ENCODE results near the gene CBFA2T2. TPM values are rescaled to one million over a fixed set of nuclear protein-coding genes. Genes with fewer than 3 reads are reported as not detected.

CBFA2T2 gene
- total RNA-seq, 2 donors from 2014 or later, result 9.8 to 10.4 TPM

DNA sequence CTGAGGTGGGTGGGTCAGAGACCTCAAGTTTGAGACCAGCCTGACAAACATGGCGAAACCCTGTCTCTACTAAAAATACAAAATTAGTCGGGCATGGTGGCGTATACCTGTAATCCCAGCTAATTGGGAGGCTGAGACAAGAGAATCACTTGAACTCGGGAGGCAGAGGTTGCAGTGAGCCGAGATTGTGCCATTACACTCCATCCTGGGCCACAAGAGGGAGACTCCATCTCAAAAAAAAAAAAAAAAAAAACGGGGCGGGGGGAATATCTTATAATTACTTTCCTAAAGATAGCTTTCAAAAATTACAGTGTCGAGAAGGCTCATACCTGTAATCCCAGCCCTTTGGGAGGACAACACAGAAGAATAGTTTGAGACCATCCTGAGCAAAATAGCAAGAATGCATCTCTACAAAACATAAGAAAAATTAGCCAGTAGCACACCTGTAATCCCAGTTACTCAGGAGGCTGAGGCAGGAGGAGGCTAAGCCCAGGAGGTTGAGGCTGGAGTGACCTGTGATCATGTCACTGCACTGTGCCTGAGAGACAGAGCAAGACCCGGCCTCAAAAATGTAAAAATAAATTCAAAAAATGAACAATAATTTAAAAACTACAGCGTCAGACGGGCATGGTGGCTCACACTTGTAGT, 25.8 kb downstream of the CBFA2T2 start:
- no peak for DNase-seq (ENCODE audit: low spot score)
- Histone ChIP-seq H3K27ac (no peak overlapping the region), H3K4me3 (no peak overlapping the region), H3K9me3 (no peaks in the 10 kb centered on the region), H3K36me3 (no peaks in the 10 kb centered on the region), H3K27me3 (no peaks in the 10 kb centered on the region), H3K4me1 (peaks cover 0 to 15% of the 10 kb centered on the region in 2 donors)
- TF ChIP-seq, protein P1, sequence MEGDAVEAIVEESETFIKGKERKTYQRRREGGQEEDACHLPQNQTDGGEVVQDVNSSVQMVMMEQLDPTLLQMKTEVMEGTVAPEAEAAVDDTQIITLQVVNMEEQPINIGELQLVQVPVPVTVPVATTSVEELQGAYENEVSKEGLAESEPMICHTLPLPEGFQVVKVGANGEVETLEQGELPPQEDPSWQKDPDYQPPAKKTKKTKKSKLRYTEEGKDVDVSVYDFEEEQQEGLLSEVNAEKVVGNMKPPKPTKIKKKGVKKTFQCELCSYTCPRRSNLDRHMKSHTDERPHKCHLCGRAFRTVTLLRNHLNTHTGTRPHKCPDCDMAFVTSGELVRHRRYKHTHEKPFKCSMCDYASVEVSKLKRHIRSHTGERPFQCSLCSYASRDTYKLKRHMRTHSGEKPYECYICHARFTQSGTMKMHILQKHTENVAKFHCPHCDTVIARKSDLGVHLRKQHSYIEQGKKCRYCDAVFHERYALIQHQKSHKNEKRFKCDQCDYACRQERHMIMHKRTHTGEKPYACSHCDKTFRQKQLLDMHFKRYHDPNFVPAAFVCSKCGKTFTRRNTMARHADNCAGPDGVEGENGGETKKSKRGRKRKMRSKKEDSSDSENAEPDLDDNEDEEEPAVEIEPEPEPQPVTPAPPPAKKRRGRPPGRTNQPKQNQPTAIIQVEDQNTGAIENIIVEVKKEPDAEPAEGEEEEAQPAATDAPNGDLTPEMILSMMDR (IDR thresholded peaks at IDR 0.05), result no peak

DNA sequence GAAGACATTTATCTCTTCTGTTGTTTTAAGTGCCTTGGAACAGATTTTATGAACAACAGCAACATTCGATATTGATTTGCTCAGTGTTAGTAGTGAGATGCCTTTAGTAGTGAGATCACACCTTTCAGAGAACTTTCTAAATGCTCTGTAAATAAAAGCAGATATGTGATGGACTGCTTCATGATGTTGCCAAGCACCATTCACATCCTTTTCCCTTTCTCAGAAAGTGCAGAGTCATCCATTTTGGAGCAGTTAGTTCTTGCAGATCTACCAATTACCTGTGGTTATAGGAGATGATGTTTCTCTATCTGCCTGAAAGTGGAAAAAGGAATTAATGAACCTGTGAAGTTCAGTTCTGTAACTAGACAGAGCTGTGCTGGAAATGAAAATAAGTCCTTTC, 27.0 kb downstream of the CBFA2T2 start:
- H3K27me3 ChIP-seq, result no peaks in the 10 kb centered on the region
- no peak for DNase-seq (ENCODE audit: low spot score)
- TF ChIP-seq, protein P1 (IDR thresholded peaks at IDR 0.05), result no peak

GRCh38 chr20:33518071-33518470, 28.2 kb downstream of the CBFA2T2 start:
- H3K36me3 ChIP-seq, result no peaks in the 10 kb centered on the region
- DNase-seq (ENCODE audit: low spot score), result no peak
- peaks cover 0 to 15% of the 10 kb centered on the region in 2 donors for H3K4me1 ChIP-seq
- H3K4me3 ChIP-seq, result no peak overlapping the region
- no peaks in the 10 kb centered on the region for H3K9me3 ChIP-seq
- TF ChIP-seq, protein P1 (IDR thresholded peaks at IDR 0.05), result no peak
- no peaks in the 10 kb centered on the region for H3K27me3 ChIP-seq
- H3K27ac ChIP-seq, result no peak overlapping the region

More for the DNA sequence above, 27.0 kb downstream of the CBFA2T2 start:
- peaks cover 0 to 15% of the 10 kb centered on the region in 2 donors for H3K4me1 ChIP-seq
- no peaks in the 10 kb centered on the region for H3K9me3 ChIP-seq
- no peak overlapping the region for H3K27ac ChIP-seq
- no peak overlapping the region for H3K4me3 ChIP-seq
- no peaks in the 10 kb centered on the region for H3K36me3 ChIP-seq

DNA sequence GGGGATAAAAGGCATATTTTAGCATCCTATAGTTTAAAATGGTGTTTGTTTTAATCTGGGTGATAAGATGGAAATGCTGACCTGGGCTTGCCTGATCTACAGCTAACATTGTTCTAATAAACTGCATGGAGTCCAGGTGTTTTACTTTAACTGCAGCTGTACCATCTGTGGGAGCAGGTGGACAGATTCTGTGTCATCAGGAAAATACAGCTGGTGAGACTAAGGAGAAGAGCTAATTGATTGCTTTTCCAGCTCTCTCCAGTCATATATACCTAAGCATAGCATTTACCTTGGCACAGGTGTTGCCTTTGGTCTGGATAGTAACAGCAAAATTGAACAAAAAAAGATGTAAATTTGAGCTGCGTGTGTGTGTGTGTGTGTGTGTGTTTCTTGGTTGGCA, 31.6 kb downstream of the CBFA2T2 start:
- no peaks in the 10 kb centered on the region for H3K9me3 ChIP-seq
- no peak overlapping the region for H3K4me3 ChIP-seq
- no peaks in the 10 kb centered on the region for H3K27me3 ChIP-seq
- H3K36me3 ChIP-seq, result no peaks in the 10 kb centered on the region
- DNase-seq (ENCODE audit: low spot score), result no peak
- TF ChIP-seq, protein P1 (IDR thresholded peaks at IDR 0.05), result no peak
- no peak overlapping the region for H3K27ac ChIP-seq
- H3K4me1 ChIP-seq, result peaks cover 0 to 14% of the 10 kb centered on the region in 2 donors

DNA sequence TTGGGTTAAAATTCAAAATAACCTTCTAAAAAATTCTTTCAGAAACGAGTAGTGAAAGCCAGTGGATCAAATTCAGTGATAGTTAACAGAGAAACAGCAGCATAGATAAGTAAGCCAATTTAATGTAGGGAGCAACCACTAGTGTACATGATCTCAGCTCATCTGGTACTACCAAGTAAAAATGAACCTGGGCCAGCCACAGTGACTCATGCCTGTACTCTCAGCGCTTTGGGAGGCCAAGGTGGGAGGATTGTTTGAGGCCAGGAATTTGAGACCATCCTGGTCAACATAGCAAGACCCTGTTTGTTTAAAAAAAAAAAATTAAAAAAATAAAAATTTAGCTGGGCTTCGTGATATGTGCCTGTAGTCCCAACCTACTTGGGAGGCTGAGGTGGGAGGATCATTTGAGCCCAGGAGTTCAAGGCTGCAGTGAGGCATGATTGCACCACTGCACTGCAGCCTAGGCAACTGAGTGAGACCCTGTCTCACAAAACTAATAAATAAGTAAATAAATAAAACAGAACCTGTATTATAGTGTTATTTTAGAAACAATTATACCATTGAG, 32.4 kb downstream of the CBFA2T2 start:
- TF ChIP-seq, protein P1 (IDR thresholded peaks at IDR 0.05), result no peak
- DNase-seq (ENCODE audit: low spot score), result no peak
- Histone ChIP-seq H3K9me3 (no peaks in the 10 kb centered on the region), H3K36me3 (no peaks in the 10 kb centered on the region), H3K27ac (no peak overlapping the region), H3K4me1 (peaks cover 0 to 8% of the 10 kb centered on the region in 2 donors), H3K27me3 (no peaks in the 10 kb centered on the region), H3K4me3 (no peak overlapping the region)

Measured in right atrium auricular region (tissue), 2 donors.